Measurements from ENCODE around the gene GPR62.
"Not testable (repeated sequence)": the region's sequence is repeated elsewhere in the genome, so short reads cannot be mapped to it uniquely, and the experiment has no call there.

GPR62 gene

GRCh38 chr3:51970606-51971300 lies 15.6 kb downstream of the GPR62 start:
- DNase-seq (ENCODE audit: low read depth in 1 of 2, low spot score in 1 of 2) = no peak

- DNase-seq (ENCODE audit: low read depth in 1 of 2, low spot score in 1 of 2) = no peak
These were observed 16.2 kb downstream of the GPR62 start for GRCh38 chr3:51971350-51971749.

DNA sequence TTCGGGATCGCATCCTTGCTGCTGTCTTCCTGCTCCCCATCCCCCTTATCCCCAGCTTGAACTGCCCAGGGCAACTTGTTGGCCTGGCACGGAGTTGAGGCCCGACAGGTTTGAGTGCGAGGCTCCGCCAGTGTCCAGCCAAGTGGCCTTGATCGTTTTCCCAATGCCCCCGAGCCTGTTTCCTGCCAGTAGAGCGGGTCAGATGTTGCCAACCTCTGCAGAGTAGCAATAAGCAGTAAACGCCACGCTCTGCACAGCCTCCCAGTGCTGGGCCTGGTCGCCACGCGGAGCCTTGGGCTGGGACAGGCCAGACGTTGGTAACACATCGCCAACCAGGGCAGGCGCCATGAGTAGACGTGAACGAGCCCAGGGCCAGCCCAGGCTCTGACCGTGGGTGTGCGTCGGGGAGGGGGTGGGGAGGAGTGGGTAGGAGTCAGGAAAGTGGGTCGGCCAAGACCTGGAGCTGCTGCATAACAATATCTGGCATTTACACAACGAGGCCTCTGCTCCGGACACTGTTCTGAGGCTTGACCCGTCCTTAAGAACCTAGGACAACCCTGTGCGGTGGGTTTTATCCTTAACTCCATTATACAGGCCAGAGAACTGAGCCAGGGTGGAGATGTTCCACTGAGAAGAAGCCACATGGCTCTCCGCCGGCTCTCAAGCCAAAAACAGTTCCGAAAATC lies 19.2 kb downstream of the GPR62 start:
- DNase-seq (ENCODE audit: low read depth in 1 of 2, low spot score in 1 of 2) = no peak

DNA sequence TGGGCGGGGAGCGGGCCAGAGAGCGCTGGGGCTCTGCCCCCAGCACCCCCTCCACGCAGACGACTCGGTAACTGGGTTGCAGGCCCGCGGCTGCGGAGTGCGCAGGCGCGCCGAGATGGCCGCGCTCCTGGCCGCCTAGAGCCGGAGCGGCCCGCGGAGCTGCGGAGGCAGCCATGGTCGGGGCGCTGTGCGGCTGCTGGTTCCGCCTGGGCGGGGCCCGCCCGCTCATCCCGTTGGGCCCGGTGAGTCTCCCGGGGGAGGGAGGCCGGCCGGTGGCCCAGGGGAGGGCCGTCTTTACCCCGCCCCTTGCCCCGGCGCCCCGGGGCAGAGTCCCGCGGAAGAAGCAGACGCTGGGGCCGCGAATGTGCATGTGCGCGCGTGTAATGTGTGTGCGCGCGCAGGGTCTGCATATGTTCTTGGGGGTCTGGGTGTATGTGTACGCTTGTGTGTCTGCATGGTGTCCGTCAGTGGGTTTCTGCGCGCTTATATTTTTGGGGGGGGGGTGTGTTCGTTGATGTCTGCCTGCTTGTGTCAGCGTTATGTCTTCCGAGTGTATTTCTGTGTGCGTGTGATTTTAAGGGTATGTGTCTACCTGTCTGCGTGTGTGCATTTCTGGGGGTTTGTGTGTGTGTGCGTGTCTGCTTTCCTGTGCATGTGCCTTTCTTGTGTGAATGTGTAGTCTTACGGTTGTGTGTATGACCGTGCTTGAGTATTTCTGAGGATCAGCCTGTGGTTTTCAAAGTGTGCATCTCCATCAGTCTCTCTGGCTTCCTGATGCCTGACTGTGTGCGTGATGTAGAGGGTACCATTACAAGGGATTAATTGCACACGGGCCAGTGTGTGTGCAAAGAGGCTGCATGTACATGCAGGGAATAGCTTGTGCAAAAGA lies 20.0 kb downstream of the GPR62 start, which contains the start of gene ABHD14A:
Gene ABHD14A, plus strand, starts transcription at position 102 of the 889 bp plus-strand sequence. Its CDS starts 72 bp downstream, at position 174.
- DNase-seq (ENCODE audit: low read depth in 1 of 2, low spot score in 1 of 2) = peak; percentile 53 to 60

DNA sequence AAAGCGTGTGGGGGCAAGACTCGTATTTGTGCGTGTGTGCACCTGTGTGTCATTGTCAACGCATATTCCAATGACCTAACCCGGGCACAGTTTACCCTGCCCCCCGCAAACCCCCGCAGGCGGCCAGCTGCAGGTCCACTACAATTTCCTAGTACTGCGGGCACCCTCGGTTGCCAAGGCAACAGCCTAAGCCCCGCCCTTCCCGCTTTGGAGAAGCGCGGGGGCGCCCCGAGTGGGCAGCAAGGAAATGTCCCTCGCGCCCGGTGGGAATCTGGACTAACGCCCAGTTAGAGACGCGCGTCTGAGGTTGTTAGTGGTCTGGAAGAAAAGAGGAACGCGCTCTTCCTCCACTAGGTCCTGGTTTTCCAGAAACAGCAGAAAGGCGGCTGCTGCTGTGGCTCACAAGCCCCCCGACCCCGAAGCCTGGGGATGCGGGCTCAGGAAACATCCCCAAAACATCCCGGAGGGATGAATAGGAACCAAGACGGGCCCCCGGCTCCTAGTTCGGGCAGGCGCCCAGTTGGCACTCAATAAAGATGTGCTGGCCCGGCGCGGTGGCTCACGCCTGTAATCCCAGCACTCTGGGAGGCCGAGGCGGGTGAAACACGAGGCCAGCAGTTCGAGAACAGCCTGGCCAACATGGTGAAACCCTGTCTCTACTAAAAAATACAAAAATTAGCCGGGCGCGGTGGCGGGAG lies 20.8 kb downstream of the GPR62 start:
- no peak for DNase-seq (ENCODE audit: low read depth in 1 of 2, low spot score in 1 of 2)

DNA sequence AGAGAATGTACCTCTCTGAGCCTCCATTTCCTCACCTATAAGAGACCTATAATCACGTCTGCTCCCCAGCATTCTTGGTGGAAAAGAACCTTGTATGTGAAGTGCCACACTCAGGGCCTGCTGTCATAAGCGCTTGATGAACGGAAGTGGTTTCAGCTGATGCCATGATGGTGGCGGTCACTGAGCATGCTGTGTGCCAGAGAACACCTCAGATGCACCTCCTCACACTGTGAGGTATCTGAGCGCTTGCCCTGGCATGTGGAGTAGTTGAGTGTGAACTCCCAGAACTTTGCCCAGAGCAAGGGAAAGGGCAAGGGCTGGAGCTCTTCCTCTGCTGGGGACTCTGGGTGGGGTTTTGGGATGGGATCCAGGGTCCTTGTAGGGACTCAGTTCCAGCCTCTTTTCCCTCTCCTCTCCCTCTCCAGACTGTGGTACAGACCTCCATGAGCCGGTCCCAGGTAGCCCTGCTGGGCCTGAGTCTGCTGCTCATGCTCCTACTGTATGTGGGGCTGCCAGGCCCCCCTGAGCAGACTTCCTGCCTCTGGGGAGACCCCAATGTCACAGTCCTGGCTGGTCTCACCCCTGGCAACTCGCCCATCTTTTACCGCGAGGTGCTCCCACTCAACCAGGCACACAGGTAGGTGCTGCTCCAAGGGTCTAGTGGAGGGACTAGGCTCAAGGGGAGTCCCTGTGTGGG lies 22.4 kb downstream of the GPR62 start:
- DNase-seq (ENCODE audit: low read depth in 1 of 2, low spot score in 1 of 2) = no peak

DNA sequence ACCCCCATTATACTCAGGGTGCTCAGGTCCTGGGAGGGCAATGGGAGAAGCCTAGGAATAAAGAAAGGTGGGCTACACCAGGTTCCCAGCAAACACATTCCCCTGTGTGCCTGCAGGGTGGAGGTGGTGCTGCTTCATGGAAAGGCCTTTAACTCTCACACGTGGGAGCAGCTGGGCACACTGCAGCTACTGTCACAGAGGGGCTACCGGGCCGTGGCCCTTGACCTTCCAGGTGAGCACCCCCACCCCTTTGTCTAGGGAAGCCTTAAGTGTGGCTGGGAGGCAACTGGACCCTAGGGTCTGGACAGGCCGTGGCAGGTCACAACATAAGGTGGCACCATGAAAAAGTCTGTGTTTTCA lies 22.9 kb downstream of the GPR62 start:
- DNase-seq (ENCODE audit: low read depth in 1 of 2, low spot score in 1 of 2) = no peak

- DNase-seq (ENCODE audit: low read depth in 1 of 2, low spot score in 1 of 2) = no peak
These were observed 25.1 kb downstream of the GPR62 start for GRCh38 chr3:51980253-51980652.

GRCh38 chr3:51982352-51982837 lies 27.2 kb downstream of the GPR62 start:
- no peak for DNase-seq (ENCODE audit: low read depth in 1 of 2, low spot score in 1 of 2)

- DNase-seq (ENCODE audit: low read depth in 1 of 2, low spot score in 1 of 2) = peak; percentile 36 to 68
These were observed 27.8 kb downstream of the GPR62 start, which contains the start of gene ACY1 for GRCh38 chr3:51982838-51983577. TSS of gene ACY1 (plus strand) at chr3:51983535. CDS start at chr3:51984065, 530 bp downstream.

GRCh38 chr3:51983578-51984268 lies 28.5 kb downstream of the GPR62 start:
- no peak for DNase-seq (ENCODE audit: low read depth in 1 of 2, low spot score in 1 of 2)

GRCh38 chr3:51984269-51984647 lies 29.1 kb downstream of the GPR62 start:
- DNase-seq (ENCODE audit: low read depth in 1 of 2, low spot score in 1 of 2) = no peak

DNA sequence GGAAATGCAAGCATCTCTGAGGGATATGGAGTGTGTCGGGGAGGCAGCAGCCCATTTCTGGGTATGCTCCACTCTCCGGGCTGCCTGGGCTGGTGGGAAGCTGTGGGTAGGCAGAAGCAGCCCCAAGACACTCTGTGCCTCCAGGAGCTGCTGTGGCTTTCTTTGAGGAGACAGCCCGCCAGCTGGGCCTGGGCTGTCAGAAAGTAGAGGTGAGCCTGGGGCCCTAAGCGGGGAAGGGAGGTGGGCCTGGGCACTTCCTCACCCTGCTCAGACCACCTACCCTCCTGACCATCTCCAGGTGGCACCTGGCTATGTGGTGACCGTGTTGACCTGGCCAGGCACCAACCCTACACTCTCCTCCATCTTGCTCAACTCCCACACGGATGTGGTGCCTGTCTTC lies 29.9 kb downstream of the GPR62 start:
- DNase-seq (ENCODE audit: low read depth in 1 of 2, low spot score in 1 of 2) = no peak

DNA sequence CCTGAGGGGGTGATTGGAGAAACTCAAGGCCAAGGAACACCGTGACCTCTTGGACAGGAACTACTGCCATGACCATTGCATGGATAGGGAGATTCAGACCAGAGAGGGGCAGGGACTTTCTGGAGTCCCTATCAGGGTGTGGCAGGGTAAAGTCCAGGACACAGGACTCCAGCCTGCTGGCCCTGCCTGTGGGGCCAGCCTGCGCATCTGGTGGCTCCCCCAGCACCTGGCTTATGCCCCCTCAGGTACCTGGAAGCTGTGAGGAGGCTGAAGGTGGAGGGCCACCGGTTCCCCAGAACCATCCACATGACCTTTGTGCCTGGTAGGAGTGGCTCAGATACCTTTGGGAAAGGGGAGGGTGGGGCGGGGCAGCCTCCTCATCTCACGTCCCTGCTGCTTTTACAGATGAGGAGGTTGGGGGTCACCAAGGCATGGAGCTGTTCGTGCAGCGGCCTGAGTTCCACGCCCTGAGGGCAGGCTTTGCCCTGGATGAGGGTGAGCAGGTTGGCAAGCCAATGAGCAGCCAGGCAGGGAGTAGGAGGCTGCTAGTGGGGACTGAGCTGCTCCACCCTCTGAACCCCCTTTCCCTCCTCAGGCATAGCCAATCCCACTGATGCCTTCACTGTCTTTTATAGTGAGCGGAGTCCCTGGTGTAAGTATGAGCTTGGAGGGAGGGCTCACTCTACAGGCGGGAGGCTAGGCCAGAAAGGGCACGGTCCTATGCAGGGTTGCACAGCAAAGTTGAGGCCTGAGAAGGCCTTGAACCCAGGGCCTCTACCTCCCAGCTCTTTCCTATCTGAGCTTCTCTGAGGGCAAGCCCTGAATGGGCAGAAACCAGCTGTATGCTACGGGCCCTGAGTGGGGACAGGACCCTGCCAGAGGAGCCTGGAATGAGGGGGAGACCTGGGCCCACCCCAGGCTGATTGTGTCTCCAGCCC lies 31.1 kb downstream of the GPR62 start:
- no peak for DNase-seq (ENCODE audit: low read depth in 1 of 2, low spot score in 1 of 2)

- no peak for DNase-seq (ENCODE audit: low read depth in 1 of 2, low spot score in 1 of 2)
These were observed 32.4 kb downstream of the GPR62 start for GRCh38 chr3:51987568-51987967.

DNA sequence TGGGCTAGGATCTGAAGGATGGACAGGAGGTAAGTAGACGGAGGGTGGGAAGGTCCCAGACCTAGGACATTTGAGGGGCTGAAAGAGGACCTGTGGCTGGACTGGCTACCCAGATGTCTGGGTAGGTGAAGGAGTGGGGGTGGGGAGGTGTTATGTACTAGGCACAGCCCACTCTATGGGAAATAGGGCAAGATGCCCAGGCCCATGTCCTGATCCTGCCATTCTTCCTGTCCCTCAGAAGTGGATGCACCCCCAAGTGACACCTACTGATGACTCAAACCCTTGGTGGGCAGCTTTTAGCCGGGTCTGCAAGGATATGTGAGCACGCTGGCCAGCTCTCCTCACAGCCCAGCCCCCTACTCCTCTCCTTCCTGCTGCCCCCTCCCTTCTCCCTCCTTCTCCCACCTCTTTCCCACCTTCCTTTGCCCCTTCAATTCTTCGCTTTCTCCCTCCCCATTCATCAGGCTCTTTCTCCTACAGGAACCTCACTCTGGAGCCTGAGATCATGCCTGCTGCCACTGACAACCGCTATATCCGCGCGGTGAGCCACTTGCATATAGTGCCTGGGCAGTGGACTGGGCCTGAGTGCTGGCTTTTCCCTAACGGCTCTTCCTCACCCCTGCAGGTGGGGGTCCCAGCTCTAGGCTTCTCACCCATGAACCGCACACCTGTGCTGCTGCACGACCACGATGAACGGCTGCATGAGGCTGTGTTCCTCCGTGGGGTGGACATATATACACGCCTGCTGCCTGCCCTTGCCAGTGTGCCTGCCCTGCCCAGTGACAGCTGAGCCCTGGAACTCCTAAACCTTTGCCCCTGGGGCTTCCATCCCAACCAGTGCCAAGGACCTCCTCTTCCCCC lies 33.3 kb downstream of the GPR62 start:
- DNase-seq (ENCODE audit: low read depth in 1 of 2, low spot score in 1 of 2) = no peak

DNA sequence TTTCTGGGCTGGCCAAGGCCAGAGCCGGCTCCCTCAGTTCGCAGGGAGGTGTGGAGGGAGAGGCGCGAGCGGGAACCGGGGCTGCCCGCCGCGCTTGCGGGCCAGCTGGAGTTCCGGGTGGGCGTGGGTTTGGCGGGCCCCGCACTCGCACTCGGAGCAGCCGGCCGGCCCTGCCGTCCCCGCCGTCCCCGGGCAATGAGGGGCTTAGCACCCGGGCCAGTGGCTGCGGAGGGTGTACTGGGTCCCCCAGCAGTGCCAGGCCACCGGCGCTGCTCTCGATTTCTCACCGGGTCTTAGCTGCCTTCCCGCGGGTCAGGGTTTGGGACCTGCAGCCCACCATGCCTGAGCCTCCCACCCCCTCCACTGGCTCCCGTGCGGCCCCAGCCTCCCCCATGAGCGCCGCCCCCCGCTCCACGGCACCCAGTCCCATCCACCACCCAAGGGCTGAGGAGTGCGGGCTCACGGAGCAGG lies 35.4 kb downstream of the GPR62 start:
- not testable (repeated sequence) for DNase-seq (ENCODE audit: low read depth in 1 of 2, low spot score in 1 of 2)
